Smooth muscle cell (in vitro differentiated cells): ENCODE results near the gene GTF3C1. TPM values are rescaled to one million over a fixed set of nuclear protein-coding genes. Genes with fewer than 3 reads are reported as not detected.

Experiments
- DNase-seq: peaks from one replicate; lab custom pipeline; 2025; ENCODE audit not compliant: unreplicated experiment; lab: John Stamatoyannopoulos, UW
- H2AFZ ChIP-seq: fragments of 200-600 bp; sonication (generic); 2 replicates; pipeline ENCODE4 v1.6.0; 2016; ENCODE audit warnings: antibody characterized with exemption, low read depth, mild to moderate bottlenecking
- H3F3A ChIP-seq: fragments of 200-600 bp; sonication (generic); 2 replicates; pipeline ENCODE4 v1.6.0; 2017; ENCODE audit warnings: antibody characterized with exemption, low read depth
- H3K27ac ChIP-seq: fragments of 200-600 bp; sonication (generic); 2 replicates; pipeline ENCODE4 v1.5.1; 2016; ENCODE audit warnings: low read depth, mild to moderate bottlenecking
- H3K27me3 ChIP-seq: fragments of 200-600 bp; sonication (generic); 2 replicates; pipeline ENCODE4 v1.6.1; 2016; ENCODE audit warnings: low read depth, mild to moderate bottlenecking
- H3K36me3 ChIP-seq: fragments of 200-600 bp; sonication (generic); 2 replicates; pipeline ENCODE4 v1.5.1; 2016; ENCODE audit warnings: low read depth
- H3K4me1 ChIP-seq: fragments of 200-600 bp; sonication (generic); 2 replicates; pipeline ENCODE4 v1.5.1; 2016; ENCODE audit warnings: low read depth
- H3K4me2 ChIP-seq: fragments of 200-600 bp; sonication (generic); 2 replicates; pipeline ENCODE4 v1.6.0; 2016; ENCODE audit warnings: mild to moderate bottlenecking
- H3K4me3 ChIP-seq: fragments of 200-600 bp; sonication (generic); 2 replicates; pipeline ENCODE4 v1.5.1; 2016; ENCODE audit warnings: mild to moderate bottlenecking
- H3K79me2 ChIP-seq: fragments of 200-600 bp; sonication (generic); 2 replicates; pipeline ENCODE4 v1.6.0; 2016; ENCODE audit warnings: low read depth, mild to moderate bottlenecking
- H3K9ac ChIP-seq: fragments of 200-600 bp; sonication (generic); 2 replicates; pipeline ENCODE4 v1.6.0; 2016; ENCODE audit warnings: low read depth
- H3K9me3 ChIP-seq: fragments of 200-600 bp; sonication (generic); replicated peaks from 2 replicates; pipeline ENCODE4 v1.5.1; 2016; ENCODE audit warnings: low read depth
- H4K20me1 ChIP-seq: fragments of 200-600 bp; sonication (generic); 2 replicates; pipeline ENCODE4 v1.6.0; 2016; ENCODE audit warnings: low read depth
- CTCF ChIP-seq: fragments of 200-600 bp; sonication (generic); IDR thresholded peaks from 2 replicates; pipeline ENCODE4 v1.5.1; 2017; ENCODE audit warnings: borderline replicate concordance, mild to moderate bottlenecking, antibody characterized with exemption; ENCODE audit not compliant: insufficient read depth, poor library complexity, severe bottlenecking
- WGBS: methylation state at CpG from one replicate; pipeline ENCODE4 v1.1.7; 2016; ENCODE audit warnings: low lambda C conversion rate; 5-methylcytosine and 5-hydroxymethylcytosine counted together
- polyA plus RNA-seq: library from polyadenylated mRNA; unstranded; fragments of >200 nt; fragmentation: Nextera tagmentation; extraction: Ambion mirVana; gene quantifications from 2 replicates; pipeline ENCODE4 v1.2.1, GENCODE V29; 2016
- total RNA-seq: library from RNA; depleted of rRNA; stranded (reverse); fragments of >200 nt; gene quantifications from 2 replicates; pipeline ENCODE4 v1.2.3, GENCODE V29; 2014

Gene GTF3C1
- total and polyA plus RNA-seq, 2 experiments from 2014 or later: 47.6 to 78.5 TPM

GRCh38 chr16:27500801-27501200 is 48.9 kb downstream of the GTF3C1 start:
- 97% methylated on average over 3 of the region's 3 CpGs for WGBS
- no peaks in the 10 kb centered on the region for H3K4me1 ChIP-seq
- H4K20me1 ChIP-seq: no peaks in the 10 kb centered on the region
- H3K9ac ChIP-seq: no peak overlapping the region
- no peak overlapping the region for H3K27ac ChIP-seq
- H3K79me2 ChIP-seq: no peaks in the 10 kb centered on the region
- no peak overlapping the region for H2AFZ ChIP-seq
- no peak for TF ChIP-seq CTCF
- H3K4me2 ChIP-seq: no peak overlapping the region
- H3K4me3 ChIP-seq: no peak overlapping the region
- peaks cover 32% of the 10 kb centered on the region for H3K36me3 ChIP-seq
- no peaks in the 10 kb centered on the region for H3F3A ChIP-seq
- H3K9me3 ChIP-seq: no peaks in the 10 kb centered on the region
- no peak for DNase-seq
- H3K27me3 ChIP-seq: no peaks in the 10 kb centered on the region

DNA sequence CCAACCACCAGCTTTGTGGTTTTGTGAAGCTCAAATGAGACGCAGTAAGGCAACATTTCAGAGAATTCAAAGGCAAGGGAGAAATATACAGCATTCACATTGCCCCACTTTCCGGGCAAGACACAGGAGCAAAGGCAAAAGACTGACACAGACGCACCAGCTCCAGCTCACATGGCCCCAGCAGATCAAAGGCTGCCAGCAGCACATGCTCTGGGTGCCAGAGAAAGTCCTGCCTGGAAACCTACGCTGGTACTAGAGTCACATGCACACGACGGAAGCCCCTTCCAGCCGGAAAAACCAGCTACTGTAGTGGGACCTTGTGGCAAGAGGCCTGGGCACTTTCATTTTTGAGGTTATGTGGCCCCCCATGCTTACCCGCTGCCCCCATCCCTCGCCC is 50.1 kb downstream of the GTF3C1 start:
- H3K9me3 ChIP-seq: no peaks in the 10 kb centered on the region

GRCh38 chr16:27498916-27499658 is 50.6 kb downstream of the GTF3C1 start:
- no peaks in the 10 kb centered on the region for H3K79me2 ChIP-seq
- H3F3A ChIP-seq: no peaks in the 10 kb centered on the region
- no peak overlapping the region for H3K27ac ChIP-seq
- no peak overlapping the region for H3K9ac ChIP-seq
- H4K20me1 ChIP-seq: no peaks in the 10 kb centered on the region
- peaks cover 26% of the 10 kb centered on the region for H3K36me3 ChIP-seq
- no peak overlapping the region for H3K4me2 ChIP-seq
- no peak overlapping the region for H3K4me3 ChIP-seq
- no peak overlapping the region for H2AFZ ChIP-seq
- TF ChIP-seq CTCF: no peak
- WGBS: 95% methylated on average over 14 of the region's 14 CpGs
- DNase-seq: no peak
- no peaks in the 10 kb centered on the region for H3K4me1 ChIP-seq
- H3K27me3 ChIP-seq: no peaks in the 10 kb centered on the region
- no peaks in the 10 kb centered on the region for H3K9me3 ChIP-seq

More for the DNA sequence above, 50.1 kb downstream of the GTF3C1 start:
- no peak overlapping the region for H3K4me2 ChIP-seq
- H3K27me3 ChIP-seq: no peaks in the 10 kb centered on the region
- no peaks in the 10 kb centered on the region for H4K20me1 ChIP-seq
- no peaks in the 10 kb centered on the region for H3K79me2 ChIP-seq
- no peak overlapping the region for H2AFZ ChIP-seq
- TF ChIP-seq CTCF: no peak
- H3K4me3 ChIP-seq: no peak overlapping the region
- DNase-seq: no peak
- no peak overlapping the region for H3K9ac ChIP-seq
- peaks cover 28% of the 10 kb centered on the region for H3K36me3 ChIP-seq
- H3K27ac ChIP-seq: no peak overlapping the region
- no peaks in the 10 kb centered on the region for H3K4me1 ChIP-seq
- no peaks in the 10 kb centered on the region for H3F3A ChIP-seq
- WGBS: 97% methylated on average over 9 of the region's 9 CpGs
